Measurements from ENCODE around the gene C22orf42. TPM values are rescaled to one million over a fixed set of nuclear protein-coding genes. Genes with fewer than 3 reads are reported as not detected.

The C22orf42 gene
- total and polyA plus RNA-seq, 7 donors, result not detected

- intact Hi-C loops (cut with DNase I), result no loop called here
Measured at GRCh38 chr22:32205974-32206773, 47.1 kb upstream of the C22orf42 start.

DNA sequence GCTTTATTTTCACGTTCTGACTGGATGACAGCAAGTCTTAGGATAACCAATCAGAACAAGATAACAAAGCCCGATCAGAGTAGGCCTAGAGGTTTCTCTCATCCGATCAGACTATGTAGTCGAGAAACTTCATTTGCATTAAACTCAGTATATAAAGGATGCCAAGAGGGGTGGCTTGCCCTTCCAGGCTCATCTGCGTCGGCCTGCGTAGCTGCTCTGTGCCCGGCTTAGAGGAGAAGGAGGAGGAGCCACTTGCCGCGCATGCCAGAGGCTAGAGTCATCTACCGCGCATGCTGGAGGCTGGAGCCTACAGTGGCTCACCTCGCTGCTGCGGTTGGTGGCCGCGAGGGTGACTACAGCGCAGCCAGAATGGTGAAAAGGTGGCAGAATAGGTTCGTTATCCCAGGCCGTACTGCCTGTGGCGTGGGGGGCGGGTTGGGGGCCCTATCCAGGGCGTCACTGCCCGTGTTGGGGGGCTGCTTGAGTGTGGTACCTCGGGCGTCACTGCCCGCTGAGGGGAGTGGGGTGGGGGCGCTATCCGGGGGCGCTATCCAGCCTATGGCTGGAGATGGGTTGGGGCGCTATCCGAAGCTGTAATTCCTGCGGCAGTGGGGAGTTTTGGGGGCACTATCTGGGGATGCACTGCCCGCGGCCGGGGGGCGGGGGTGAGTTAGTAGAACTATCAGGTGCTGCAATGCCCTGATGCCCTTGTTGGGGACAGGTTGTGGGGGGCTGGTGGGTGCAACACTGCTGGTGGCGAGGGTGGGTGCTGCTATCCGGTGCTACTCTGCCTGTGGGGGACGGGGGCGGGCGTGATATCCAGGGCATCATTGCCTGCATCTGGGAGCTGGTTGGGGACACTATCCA, 46.0 kb upstream of the C22orf42 start, which contains the start of gene RFPL2:
RFPL2 (minus strand) TSS at position 218 of the 867 bp plus-strand sequence. CDS start 2,622 bp downstream, outside the sequence.
- H3K4me3 ChIP-seq, result peak within 1 kb of the TSS in 2 of 4 donors; percentile 8 to 16
- no peaks in the 10 kb centered on the region for H3K36me3 ChIP-seq
- peaks cover 0 to 16% (median 7%) of the 10 kb centered on the region in 4 donors for H3K4me1 ChIP-seq
- TF ChIP-seq, protein P1, sequence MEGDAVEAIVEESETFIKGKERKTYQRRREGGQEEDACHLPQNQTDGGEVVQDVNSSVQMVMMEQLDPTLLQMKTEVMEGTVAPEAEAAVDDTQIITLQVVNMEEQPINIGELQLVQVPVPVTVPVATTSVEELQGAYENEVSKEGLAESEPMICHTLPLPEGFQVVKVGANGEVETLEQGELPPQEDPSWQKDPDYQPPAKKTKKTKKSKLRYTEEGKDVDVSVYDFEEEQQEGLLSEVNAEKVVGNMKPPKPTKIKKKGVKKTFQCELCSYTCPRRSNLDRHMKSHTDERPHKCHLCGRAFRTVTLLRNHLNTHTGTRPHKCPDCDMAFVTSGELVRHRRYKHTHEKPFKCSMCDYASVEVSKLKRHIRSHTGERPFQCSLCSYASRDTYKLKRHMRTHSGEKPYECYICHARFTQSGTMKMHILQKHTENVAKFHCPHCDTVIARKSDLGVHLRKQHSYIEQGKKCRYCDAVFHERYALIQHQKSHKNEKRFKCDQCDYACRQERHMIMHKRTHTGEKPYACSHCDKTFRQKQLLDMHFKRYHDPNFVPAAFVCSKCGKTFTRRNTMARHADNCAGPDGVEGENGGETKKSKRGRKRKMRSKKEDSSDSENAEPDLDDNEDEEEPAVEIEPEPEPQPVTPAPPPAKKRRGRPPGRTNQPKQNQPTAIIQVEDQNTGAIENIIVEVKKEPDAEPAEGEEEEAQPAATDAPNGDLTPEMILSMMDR (IDR thresholded peaks at IDR 0.05), result no peak
- TF ChIP-seq POLR2AphosphoS5 (IDR thresholded peaks at IDR 0.05), result no peak
- TF ChIP-seq EP300 (IDR thresholded peaks at IDR 0.05), result no peak
- no peak for TF ChIP-seq POLR2A (IDR thresholded peaks at IDR 0.05)
- H3K9me3 ChIP-seq, result no peaks in the 10 kb centered on the region
- 70 to 73% methylated on average over 41 of the region's 41 CpGs for WGBS, 2 donors
- no peak within 1 kb of the TSS for H3K27ac ChIP-seq
- intact Hi-C loops (cut with DNase I), result no loop called here
- H3K27me3 ChIP-seq, result peaks cover 12 to 45% (median 14%) of the 10 kb centered on the region in 3 donors
- DNase-seq, result no peak

More at GRCh38 chr22:32205974-32206773, 47.1 kb upstream of the C22orf42 start:
- Histone ChIP-seq H3K36me3 (no peaks in the 10 kb centered on the region), H3K4me1 (peaks cover 0 to 16% (median 7%) of the 10 kb centered on the region in 4 donors), H3K27me3 (peaks cover 12 to 45% (median 14%) of the 10 kb centered on the region in 3 donors), H3K9me3 (no peaks in the 10 kb centered on the region), H3K27ac (no peak overlapping the region), H3K4me3 (no peak overlapping the region)
- 83 to 87% methylated on average over 30 of the region's 30 CpGs for WGBS, 2 donors
- no peak for TF ChIP-seq POLR2AphosphoS5 (IDR thresholded peaks at IDR 0.05)
- TF ChIP-seq EP300 (IDR thresholded peaks at IDR 0.05), result no peak
- TF ChIP-seq, protein P1 (IDR thresholded peaks at IDR 0.05), result no peak
- DNase-seq, result no peak

DNA sequence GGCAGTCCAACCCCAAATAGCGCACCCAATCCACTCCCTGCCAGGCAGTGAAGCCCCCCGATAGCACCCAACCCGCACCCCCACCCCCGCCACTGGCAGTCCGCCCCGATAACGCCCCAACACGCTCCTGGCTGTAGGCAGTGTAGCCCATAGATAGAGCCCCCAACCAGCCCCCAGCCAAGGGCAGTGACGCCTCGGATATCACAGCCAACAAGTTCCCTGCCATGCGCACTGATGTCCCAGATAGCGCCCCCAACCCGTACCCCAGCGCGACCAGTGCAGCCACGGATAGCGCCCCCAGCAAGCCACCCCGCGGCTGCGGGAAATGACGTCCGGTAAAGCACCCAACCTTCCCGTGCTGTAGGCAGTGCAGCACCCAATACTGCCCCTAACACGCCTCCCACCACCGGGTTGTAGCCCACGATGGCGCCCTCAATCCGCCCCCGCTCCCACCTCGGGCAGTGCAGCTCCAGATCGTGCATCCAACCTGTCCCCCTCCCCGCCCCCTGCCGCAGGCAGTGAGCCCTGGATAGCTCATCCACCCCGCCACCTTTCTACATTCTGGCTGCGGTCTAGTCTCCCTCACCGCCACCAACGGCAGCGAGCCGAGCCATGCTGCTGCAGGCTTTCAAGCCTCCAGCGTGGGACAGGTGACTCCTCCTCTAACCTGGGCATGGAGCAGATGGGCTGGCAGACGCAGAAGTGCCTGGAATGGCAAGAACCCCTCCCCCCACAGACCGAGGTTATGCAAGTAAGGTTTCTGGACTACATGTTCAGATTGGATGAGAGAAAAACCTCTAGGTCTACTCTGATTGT, 45.1 kb upstream of the C22orf42 start:
- Histone ChIP-seq H3K9me3 (no peaks in the 10 kb centered on the region), H3K4me1 (peaks cover 0 to 16% (median 7%) of the 10 kb centered on the region in 4 donors), H3K27ac (no peak overlapping the region), H3K36me3 (no peaks in the 10 kb centered on the region), H3K27me3 (peaks cover 12 to 45% (median 14%) of the 10 kb centered on the region in 3 donors), H3K4me3 (peak overlapping the region in 2 of 4 donors; percentile 8 to 16)
- TF ChIP-seq, protein P1 (IDR thresholded peaks at IDR 0.05), result no peak
- TF ChIP-seq POLR2A (IDR thresholded peaks at IDR 0.05) (no peak), EP300 (IDR thresholded peaks at IDR 0.05) (no peak), POLR2AphosphoS5 (IDR thresholded peaks at IDR 0.05) (no peak)
- 49% methylated on average over 42 of the region's 42 CpGs for WGBS, 2 donors
- intact Hi-C loops (cut with DNase I), result no loop called here
- DNase-seq, result no peak

Data from sigmoid colon (tissue), 7 donors.